Thyroid gland (tissue), 4 donors: Measurements from ENCODE around the gene KCNRG.

ENCODE experiments used
- POLR2A ChIP-seq, 2 donors: fragments of 450-650 bp; IDR thresholded peaks; one replicate each; pipeline ENCODE4 v1.6.1; 2017; ENCODE audit warnings: antibody characterized with exemption in 2 of 2, mild to moderate bottlenecking in 2 of 2, moderate library complexity in 1 of 2
- TF ChIP-seq, protein P1 (sequence below), 6 experiments: fragments of 200-600 bp in 3 of 6; fragments of 450-650 bp in 3 of 6; sonication (generic) in 3 of 6; IDR thresholded peaks; one replicate each; pipeline ENCODE4 v1.5.1; 2016 to 2019; ENCODE audit warnings: antibody characterized with exemption in 6 of 6, mild to moderate bottlenecking in 2 of 6, inconsistent platforms in 1 of 6, moderate library complexity in 1 of 6

DNA sequence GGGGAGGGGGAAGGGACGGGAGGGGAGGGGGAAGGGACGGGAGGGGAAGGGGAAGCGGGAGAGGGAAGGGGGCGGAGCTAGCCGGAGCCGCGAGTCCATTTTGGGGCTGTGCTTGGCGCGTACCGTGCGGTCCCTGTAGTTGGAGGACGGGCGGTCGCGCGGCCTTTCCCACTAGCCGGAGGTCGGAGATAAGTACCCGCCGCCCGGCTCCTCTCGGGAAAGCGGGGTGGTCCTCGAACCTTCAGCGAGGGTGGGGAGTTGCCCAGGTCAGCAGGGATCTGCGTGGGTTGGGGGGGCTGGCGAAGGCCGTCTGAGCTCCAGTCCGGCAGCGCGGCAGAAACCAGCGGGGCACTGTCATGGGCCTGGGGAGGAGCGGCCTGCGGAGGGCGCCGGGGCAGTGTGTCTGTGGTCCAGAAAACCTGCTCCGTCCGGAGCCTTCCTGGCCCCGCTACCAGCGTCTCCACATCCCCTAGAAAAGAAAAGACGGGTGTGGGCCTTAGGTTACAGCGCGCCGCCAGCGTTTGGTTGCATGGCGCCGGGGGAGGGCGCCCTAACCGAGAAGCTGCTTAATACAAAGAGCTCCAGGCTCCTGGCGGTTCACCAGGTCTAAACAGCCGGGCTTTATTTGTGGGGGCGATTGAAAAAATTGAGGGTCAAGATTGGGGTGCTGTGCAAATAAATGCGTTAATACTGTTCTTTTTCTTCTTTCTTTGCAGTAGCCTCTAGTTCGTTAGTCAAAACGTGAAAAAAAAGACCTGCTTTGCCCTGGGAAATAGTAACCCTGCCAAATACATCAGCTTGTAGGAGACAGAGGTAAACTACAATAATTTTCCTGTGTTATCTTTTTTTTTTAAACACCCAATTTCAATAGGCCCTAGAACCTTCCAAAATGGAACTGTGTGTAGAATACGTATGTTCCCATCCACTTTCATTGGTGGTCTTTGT is 18.0 kb upstream of the KCNRG start, which contains the start of gene TRIM13:
- TF ChIP-seq, protein P1, sequence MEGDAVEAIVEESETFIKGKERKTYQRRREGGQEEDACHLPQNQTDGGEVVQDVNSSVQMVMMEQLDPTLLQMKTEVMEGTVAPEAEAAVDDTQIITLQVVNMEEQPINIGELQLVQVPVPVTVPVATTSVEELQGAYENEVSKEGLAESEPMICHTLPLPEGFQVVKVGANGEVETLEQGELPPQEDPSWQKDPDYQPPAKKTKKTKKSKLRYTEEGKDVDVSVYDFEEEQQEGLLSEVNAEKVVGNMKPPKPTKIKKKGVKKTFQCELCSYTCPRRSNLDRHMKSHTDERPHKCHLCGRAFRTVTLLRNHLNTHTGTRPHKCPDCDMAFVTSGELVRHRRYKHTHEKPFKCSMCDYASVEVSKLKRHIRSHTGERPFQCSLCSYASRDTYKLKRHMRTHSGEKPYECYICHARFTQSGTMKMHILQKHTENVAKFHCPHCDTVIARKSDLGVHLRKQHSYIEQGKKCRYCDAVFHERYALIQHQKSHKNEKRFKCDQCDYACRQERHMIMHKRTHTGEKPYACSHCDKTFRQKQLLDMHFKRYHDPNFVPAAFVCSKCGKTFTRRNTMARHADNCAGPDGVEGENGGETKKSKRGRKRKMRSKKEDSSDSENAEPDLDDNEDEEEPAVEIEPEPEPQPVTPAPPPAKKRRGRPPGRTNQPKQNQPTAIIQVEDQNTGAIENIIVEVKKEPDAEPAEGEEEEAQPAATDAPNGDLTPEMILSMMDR (IDR thresholded peaks at IDR 0.05): peak; percentile 22 to 83 (median 71)
- peak in 1 of 2 donors; percentile 83 for TF ChIP-seq POLR2A (IDR thresholded peaks at IDR 0.05)
